Measurements from ENCODE around the gene CLTB. TPM values are rescaled to one million over a fixed set of nuclear protein-coding genes. Genes with fewer than 3 reads are reported as not detected.

Gene CLTB
- total RNA-seq, 2 donors from 2014 or later = 39.6 to 57.3 TPM

DNA sequence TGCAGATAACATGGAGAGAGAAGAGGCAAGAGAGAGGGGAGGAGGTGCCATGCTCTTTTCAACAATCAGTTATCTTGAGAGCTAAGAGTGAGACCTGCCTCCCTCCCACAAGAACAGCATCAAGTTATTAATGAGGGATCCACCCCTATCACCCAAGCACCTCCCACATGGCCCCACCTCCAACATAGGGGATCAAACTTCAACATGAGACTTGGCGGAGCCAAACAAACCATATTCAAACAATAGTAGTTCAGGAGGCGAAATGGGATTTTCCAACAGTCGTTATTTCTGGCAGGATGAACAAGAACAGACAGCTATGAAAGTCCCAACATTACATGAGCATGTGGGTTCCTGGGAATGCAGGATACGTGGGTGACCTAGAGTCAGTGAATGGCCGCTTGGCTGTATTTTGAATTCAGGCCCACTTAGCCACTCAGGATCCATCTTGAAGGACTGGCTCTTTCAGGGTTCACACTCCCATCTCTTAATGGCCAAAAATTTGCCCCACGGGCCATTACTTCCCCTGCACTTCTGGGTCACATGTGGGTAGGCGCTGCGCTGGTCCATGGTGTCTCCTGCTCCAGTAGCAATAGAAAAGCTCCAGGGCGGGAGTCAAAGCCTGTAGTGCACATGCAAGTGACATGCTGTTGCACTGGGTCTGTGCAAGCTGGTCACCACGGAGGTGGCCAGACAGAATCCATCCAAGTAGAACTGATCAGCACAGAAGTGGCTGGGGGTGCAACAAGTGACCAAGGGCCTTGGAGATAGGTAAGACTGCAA is 24.8 kb upstream of the CLTB start:
- 51 to 68% methylated on average over 9 to 10 of the region's 10 CpGs for WGBS, 2 donors
- DNase-seq (no peak), ATAC-seq (no peak)
- Histone ChIP-seq H3K27ac (no peak overlapping the region), H3K36me3 (replicated peaks in 1 of 2; ENCODE audit: insufficient read depth in 1 of 2, low read depth in 2 of 2) (no peaks in the 10 kb centered on the region), H3K4me3 (no peak overlapping the region), H3K27me3 (peaks cover 0 to 6% of the 10 kb centered on the region in 2 donors), H3K4me1 (no peaks in the 10 kb centered on the region), H3K9me3 (no peaks in the 10 kb centered on the region)
- intact Hi-C loops (cut with DNase I) = no loop called here
- TF ChIP-seq CTCF (IDR thresholded peaks at IDR 0.05) (no peak), POLR2A (IDR thresholded peaks at IDR 0.05) (no peak)

- no peak for ATAC-seq
- intact Hi-C loops (cut with DNase I) = no loop called here
- H3K9me3 ChIP-seq = no peaks in the 10 kb centered on the region
- WGBS, 2 donors = 67 to 69% methylated on average over 11 to 12 of the region's 12 CpGs
- TF ChIP-seq POLR2A (IDR thresholded peaks at IDR 0.05) (no peak), CTCF (IDR thresholded peaks at IDR 0.05) (no peak)
- no peaks in the 10 kb centered on the region for H3K4me1 ChIP-seq
- no peak overlapping the region for H3K27ac ChIP-seq
- no peak for DNase-seq
- peaks cover 0 to 6% of the 10 kb centered on the region in 2 donors for H3K27me3 ChIP-seq
- no peaks in the 10 kb centered on the region for H3K36me3 ChIP-seq (replicated peaks in 1 of 2; ENCODE audit: insufficient read depth in 1 of 2, low read depth in 2 of 2)
- H3K4me3 ChIP-seq = no peak overlapping the region
Measured at GRCh38 chr5:176438959-176439757, 22.8 kb upstream of the CLTB start.

DNA sequence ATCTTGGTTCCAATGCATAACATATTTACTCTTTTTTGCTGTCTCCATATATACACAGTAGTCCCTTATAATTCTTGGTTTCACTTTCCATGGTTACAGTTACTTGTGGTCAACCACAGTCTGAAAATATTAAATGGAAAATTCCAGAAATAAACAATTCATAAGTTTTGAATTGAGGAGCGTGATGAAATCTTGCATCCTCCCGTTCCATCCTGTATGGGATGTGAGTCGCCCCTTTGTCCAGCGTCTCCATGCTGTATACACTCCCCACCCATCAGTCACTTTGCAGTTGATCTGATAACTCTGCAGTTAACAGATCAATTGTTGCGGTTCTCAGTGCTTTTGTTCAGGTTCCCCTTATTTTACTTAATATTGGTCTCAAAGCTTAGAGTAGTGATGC is 20.3 kb upstream of the CLTB start:
- no peak overlapping the region for H3K4me3 ChIP-seq
- WGBS, 2 donors = 31 to 34% methylated on average over 5 of the region's 5 CpGs
- intact Hi-C loops (cut with DNase I) = no loop called here
- no peaks in the 10 kb centered on the region for H3K36me3 ChIP-seq (replicated peaks in 1 of 2; ENCODE audit: insufficient read depth in 1 of 2, low read depth in 2 of 2)
- TF ChIP-seq CTCF (IDR thresholded peaks at IDR 0.05) = no peak
- no peak for TF ChIP-seq POLR2A (IDR thresholded peaks at IDR 0.05)
- no peaks in the 10 kb centered on the region for H3K9me3 ChIP-seq
- DNase-seq = no peak
- peak; percentile 33 for ATAC-seq
- H3K27ac ChIP-seq = no peak overlapping the region
- H3K4me1 ChIP-seq = no peaks in the 10 kb centered on the region
- peaks cover 0 to 6% of the 10 kb centered on the region in 2 donors for H3K27me3 ChIP-seq

DNA sequence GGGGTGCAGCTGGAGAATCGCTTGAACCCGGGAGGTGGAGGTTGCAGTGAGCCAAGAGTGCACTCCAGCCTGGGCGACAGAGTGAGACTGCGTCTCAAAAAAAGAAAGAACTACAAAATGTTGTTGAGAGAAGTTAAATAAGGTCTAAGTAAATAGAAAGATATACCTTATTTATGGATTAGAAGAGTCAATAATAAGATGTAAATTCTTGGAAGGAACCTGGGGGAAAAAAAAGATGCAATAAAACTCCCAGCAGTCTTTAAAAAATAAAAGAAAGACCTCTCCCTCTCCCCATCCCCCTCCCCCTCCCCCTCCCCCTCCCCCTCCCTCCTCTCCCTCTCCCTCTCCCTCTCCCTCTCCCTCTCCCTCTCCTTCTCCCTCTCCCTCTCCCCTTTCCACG is 16.4 kb upstream of the CLTB start:
- Histone ChIP-seq H3K4me3 (no peak overlapping the region), H3K27ac (no peak overlapping the region), H3K9me3 (no peaks in the 10 kb centered on the region), H3K27me3 (peaks cover 0 to under 1% of the 10 kb centered on the region in 2 donors), H3K36me3 (replicated peaks in 1 of 2; ENCODE audit: insufficient read depth in 1 of 2, low read depth in 2 of 2) (no peaks in the 10 kb centered on the region), H3K4me1 (no peaks in the 10 kb centered on the region)
- no peak for ATAC-seq
- TF ChIP-seq CTCF (IDR thresholded peaks at IDR 0.05) = no peak
- no peak for TF ChIP-seq POLR2A (IDR thresholded peaks at IDR 0.05)
- 85 to 89% methylated on average over 4 to 5 of the region's 5 CpGs for WGBS, 2 donors
- intact Hi-C loops (cut with DNase I) = no loop called here
- no peak for DNase-seq

All from body of pancreas (tissue), 4 donors.